ENCODE data around the gene OSBP2. TPM values are rescaled to one million over a fixed set of nuclear protein-coding genes. Genes with fewer than 3 reads are reported as not detected.
A peak's percentile ranks its signal among the peaks of the same experiment; 100 is the strongest.

The OSBP2 gene
- total and polyA plus RNA-seq, 5 experiments from 2014 or later = 0.60 to 1.8 (median 0.75) TPM

GRCh38 chr22:30908051-30908461, 213.4 kb downstream of the OSBP2 start:
- Mint-ChIP-seq H3K9me3 (peaks cover 0 to 3% (median 0%) of the 10 kb centered on the region in 9 donors), H3K4me1 (peaks cover 2 to 4% (median 3%) of the 10 kb centered on the region in 4 donors), H3K4me3 (no peak overlapping the region), H3K36me3 (peaks cover 6 to 59% (median 26%) of the 10 kb centered on the region in 3 donors), H3K27me3 (no peaks in the 10 kb centered on the region), H3K27ac (no peak overlapping the region)
- POLR2A ChIA-PET = interaction anchor here (0.5 to 1.0 kb wide), 2 partner anchors 17 to 162 kb away, joined by 3 to 4 read pairs; no protein-coding TSS in a partner anchor
- ATAC-seq (no peak), DNase-seq (no peak)

GRCh38 chr22:30909306-30909705, 214.6 kb downstream of the OSBP2 start:
- peaks cover under 1 to 51% (median 26%) of the 10 kb centered on the region in 3 donors for H3K36me3 Mint-ChIP-seq
- POLR2A ChIA-PET = interaction anchor here (1.3 kb wide), 1 partner anchor 13 kb away, joined by 3 read pairs; no protein-coding TSS in a partner anchor
- H3K4me3 Mint-ChIP-seq = no peak overlapping the region
- H3K27ac Mint-ChIP-seq = peak overlapping the region in 2 of 10 donors; percentile 15 to 51
- ATAC-seq = no peak
- DNase-seq = no peak
- peaks cover 0 to 3% (median 0%) of the 10 kb centered on the region in 9 donors for H3K9me3 Mint-ChIP-seq
- H3K27me3 Mint-ChIP-seq = no peaks in the 10 kb centered on the region
- peaks cover 0 to 2% (median under 1%) of the 10 kb centered on the region in 4 donors for H3K4me1 Mint-ChIP-seq

- Mint-ChIP-seq H3K27me3 (no peaks in the 10 kb centered on the region), H3K36me3 (peaks cover 0 to 48% (median 21%) of the 10 kb centered on the region in 3 donors), H3K9me3 (peaks cover 0 to 5% (median 0%) of the 10 kb centered on the region in 9 donors), H3K27ac (peak overlapping the region in 1 of 10 donors; percentile 22), H3K4me1 (peaks cover 0 to 2% (median under 1%) of the 10 kb centered on the region in 4 donors), H3K4me3 (peak overlapping the region in 1 of 10 donors; percentile 3)
- DNase-seq (no peak), ATAC-seq (no peak)
- POLR2A ChIA-PET = interaction anchor here (1.3 kb wide), 1 partner anchor 12 kb away, joined by 3 read pairs; no protein-coding TSS in a partner anchor
These were observed 215.7 kb downstream of the OSBP2 start for GRCh38 chr22:30910358-30910757.

- POLR2A ChIA-PET = no interaction called here
- peaks cover 0 to 7% (median 0%) of the 10 kb centered on the region in 9 donors for H3K9me3 Mint-ChIP-seq
- H3K4me3 Mint-ChIP-seq = peak overlapping the region in 1 of 10 donors; percentile 14
- peaks cover 0 to 2% (median 0%) of the 10 kb centered on the region in 5 donors for H3K27me3 Mint-ChIP-seq
- DNase-seq (no peak), ATAC-seq (no peak)
- H3K36me3 Mint-ChIP-seq = peaks cover 0 to 16% (median 14%) of the 10 kb centered on the region in 3 donors
- H3K27ac Mint-ChIP-seq = no peak overlapping the region
- H3K4me1 Mint-ChIP-seq = peaks cover 7 to 25% (median 15%) of the 10 kb centered on the region in 4 donors
These were observed 224.1 kb downstream of the OSBP2 start for GRCh38 chr22:30918761-30919160.

GRCh38 chr22:30919973-30920372, 225.3 kb downstream of the OSBP2 start:
- peaks cover 0 to 2% (median 0%) of the 10 kb centered on the region in 9 donors for H3K9me3 Mint-ChIP-seq
- H3K27me3 Mint-ChIP-seq = peaks cover 0 to 2% (median 0%) of the 10 kb centered on the region in 5 donors
- POLR2A ChIA-PET = interaction anchor here (0.6 to 6.1 kb wide), 5 partner anchors 13 to 285 kb away, joined by 3 to 82 read pairs (median 3); no protein-coding TSS in a partner anchor
- H3K4me3 Mint-ChIP-seq = peak overlapping the region in 8 of 10 donors; percentile 42 to 85 (median 80)
- peak in 1 of 10 donors; percentile 8 for DNase-seq
- no peak for ATAC-seq
- H3K4me1 Mint-ChIP-seq = peaks cover 7 to 25% (median 15%) of the 10 kb centered on the region in 4 donors
- H3K36me3 Mint-ChIP-seq = peaks cover 0 to 21% (median 19%) of the 10 kb centered on the region in 3 donors
- peak overlapping the region in 5 of 10 donors; percentile 0 to 80 (median 17) for H3K27ac Mint-ChIP-seq

- Mint-ChIP-seq H3K36me3 (peaks cover 0 to 24% (median 20%) of the 10 kb centered on the region in 3 donors), H3K9me3 (peaks cover 0 to 1% (median 0%) of the 10 kb centered on the region in 9 donors), H3K27me3 (peaks cover 0 to 2% (median 0%) of the 10 kb centered on the region in 5 donors), H3K27ac (peak overlapping the region in 9 of 10 donors; percentile 0 to 80 (median 36)), H3K4me1 (peaks cover 7 to 25% (median 15%) of the 10 kb centered on the region in 4 donors), H3K4me3 (peak overlapping the region; percentile 62 to 86 (median 83))
- peak; percentile 69 to 92 (median 82) for DNase-seq
- POLR2A ChIA-PET = interaction anchor here (0.6 to 6.1 kb wide), 8 partner anchors 14 to 494 kb away, joined by 3 to 82 read pairs (median 5); partner anchors contain the start of genes MORC2 and TUG1
- ATAC-seq = peak; percentile 74 to 80
These were observed 225.7 kb downstream of the OSBP2 start for GRCh38 chr22:30920407-30920806.

GRCh38 chr22:30921108-30921507, 226.4 kb downstream of the OSBP2 start:
- peak overlapping the region; percentile 62 to 91 (median 84) for H3K4me3 Mint-ChIP-seq
- no peaks in the 10 kb centered on the region for H3K9me3 Mint-ChIP-seq
- peaks cover 0 to 2% (median 0%) of the 10 kb centered on the region in 5 donors for H3K27me3 Mint-ChIP-seq
- peaks cover 0 to 31% (median 14%) of the 10 kb centered on the region in 3 donors for H3K36me3 Mint-ChIP-seq
- H3K4me1 Mint-ChIP-seq = peaks cover 7 to 25% (median 15%) of the 10 kb centered on the region in 4 donors
- no peak for DNase-seq
- POLR2A ChIA-PET = interaction anchor here (0.6 to 6.1 kb wide), 16 partner anchors 13 to 495 kb away, joined by 3 to 82 read pairs (median 5); partner anchors contain the start of genes MORC2, PES1, SELENOM and TUG1
- ATAC-seq = no peak
- peak overlapping the region; percentile 78 to 95 (median 92) for H3K27ac Mint-ChIP-seq

GRCh38 chr22:30922151-30922611, 227.5 kb downstream of the OSBP2 start:
- H3K36me3 Mint-ChIP-seq = peaks cover 0 to 35% (median 15%) of the 10 kb centered on the region in 3 donors
- peaks cover 0 to 2% (median 0%) of the 10 kb centered on the region in 5 donors for H3K27me3 Mint-ChIP-seq

GRCh38 chr22:30923168-30923900, 228.7 kb downstream of the OSBP2 start:
- peaks cover 7 to 21% (median 15%) of the 10 kb centered on the region in 4 donors for H3K4me1 Mint-ChIP-seq
- H3K4me3 Mint-ChIP-seq = peak overlapping the region in 4 of 10 donors; percentile 23 to 85 (median 46)
- ATAC-seq (no peak), DNase-seq (peak in 1 of 10 donors; percentile 10)
- peaks cover 0 to 43% (median 17%) of the 10 kb centered on the region in 3 donors for H3K36me3 Mint-ChIP-seq
- no peaks in the 10 kb centered on the region for H3K9me3 Mint-ChIP-seq
- peak overlapping the region in 5 of 10 donors; percentile 13 to 91 (median 20) for H3K27ac Mint-ChIP-seq
- POLR2A ChIA-PET = interaction anchor here (0.6 to 6.1 kb wide), 10 partner anchors 11 to 677 kb away, joined by 3 to 82 read pairs (median 6); partner anchors contain the start of genes LIF, MORC2 and TUG1
- H3K27me3 Mint-ChIP-seq = peaks cover 0 to 2% (median 0%) of the 10 kb centered on the region in 5 donors

More at GRCh38 chr22:30922151-30922611, 227.5 kb downstream of the OSBP2 start:
- POLR2A ChIA-PET = interaction anchor here (0.5 to 6.1 kb wide), 31 partner anchors 9 to 1156 kb away, joined by 3 to 82 read pairs (median 4); partner anchors contain the start of genes LIMK2, MORC2, PES1 and PIK3IP1
- ATAC-seq (peak; percentile 81 to 82), DNase-seq (peak; percentile 72 to 93 (median 80))
- Mint-ChIP-seq H3K4me1 (peaks cover 7 to 22% (median 15%) of the 10 kb centered on the region in 4 donors), H3K9me3 (no peaks in the 10 kb centered on the region), H3K4me3 (peak overlapping the region; percentile 62 to 91 (median 84)), H3K27ac (peak overlapping the region; percentile 78 to 95 (median 92))

GRCh38 chr22:30925667-30926066, 231.0 kb downstream of the OSBP2 start:
- Mint-ChIP-seq H3K9me3 (no peaks in the 10 kb centered on the region), H3K4me1 (peaks cover 6 to 17% (median 11%) of the 10 kb centered on the region in 4 donors), H3K27me3 (peaks cover 0 to 2% (median 0%) of the 10 kb centered on the region in 5 donors), H3K4me3 (no peak overlapping the region), H3K36me3 (peaks cover 0 to 64% (median 21%) of the 10 kb centered on the region in 3 donors), H3K27ac (peak overlapping the region in 4 of 10 donors; percentile 18 to 39 (median 36))
- POLR2A ChIA-PET = interaction anchor here (1.2 to 1.5 kb wide), 2 partner anchors 9 to 15 kb away, joined by 3 to 8 read pairs; no protein-coding TSS in a partner anchor
- ATAC-seq (no peak), DNase-seq (peak in 1 of 10 donors; percentile 11)

- Mint-ChIP-seq H3K36me3 (peaks cover 0 to 74% (median 25%) of the 10 kb centered on the region in 3 donors), H3K27ac (peak overlapping the region in 8 of 10 donors; percentile 15 to 86 (median 46)), H3K4me1 (peaks cover 12 to 22% (median 15%) of the 10 kb centered on the region in 4 donors), H3K27me3 (no peaks in the 10 kb centered on the region), H3K9me3 (no peaks in the 10 kb centered on the region), H3K4me3 (no peak overlapping the region)
- DNase-seq (no peak), ATAC-seq (no peak)
- POLR2A ChIA-PET = interaction anchor here (1.5 kb wide), 1 partner anchor 14 kb away, joined by 8 read pairs; no protein-coding TSS in a partner anchor
These were observed 232.0 kb downstream of the OSBP2 start for GRCh38 chr22:30926706-30927105.

All from naive thymus-derived CD8-positive, alpha-beta T cell (primary cell).